Spleen (tissue), 7 donors: ENCODE measurements around the gene SCUBE1.

Experiments used
- POLR2A ChIP-seq, 3 donors: fragments of 450-650 bp; IDR thresholded peaks; one replicate each; pipeline ENCODE4 v1.5.1; 2017; ENCODE audit warnings: antibody characterized with exemption in 3 of 3, mild to moderate bottlenecking in 1 of 3
- POLR2AphosphoS5 ChIP-seq, 3 donors: sonication (generic); formaldehyde crosslinking; IDR thresholded peaks; one replicate each; pipeline ENCODE4 v1.5.1; 2017; ENCODE audit warnings: antibody characterized with exemption in 3 of 3
- TF ChIP-seq, protein P1 (sequence below), 11 experiments: fragments of 200-600 bp in 7 of 11; fragments of 450-650 bp in 4 of 11; sonication (generic) in 4 of 11; IDR thresholded peaks in 8 of 11; conservative IDR thresholded peaks in 3 of 11; 1 replicate in 7 of 11; 2 replicates in 4 of 11; pipeline versions ENCODE4 v1.4.0 to v1.8.0; 2016 to 2021; ENCODE audit warnings: antibody characterized with exemption in 11 of 11, inconsistent platforms in 4 of 11, mild to moderate bottlenecking in 1 of 11
- donor health status: DM: no; HTN: no; CAD: no; lungs with moderate emphysema.
- donor health status: DM: no; HTN: no; CAD: no.
- donor health status: DM: no; HTN: no; CAD: no.

- TF ChIP-seq POLR2A (IDR thresholded peaks at IDR 0.05) (no peak), POLR2AphosphoS5 (IDR thresholded peaks at IDR 0.05) (no peak)
- TF ChIP-seq, protein P1, sequence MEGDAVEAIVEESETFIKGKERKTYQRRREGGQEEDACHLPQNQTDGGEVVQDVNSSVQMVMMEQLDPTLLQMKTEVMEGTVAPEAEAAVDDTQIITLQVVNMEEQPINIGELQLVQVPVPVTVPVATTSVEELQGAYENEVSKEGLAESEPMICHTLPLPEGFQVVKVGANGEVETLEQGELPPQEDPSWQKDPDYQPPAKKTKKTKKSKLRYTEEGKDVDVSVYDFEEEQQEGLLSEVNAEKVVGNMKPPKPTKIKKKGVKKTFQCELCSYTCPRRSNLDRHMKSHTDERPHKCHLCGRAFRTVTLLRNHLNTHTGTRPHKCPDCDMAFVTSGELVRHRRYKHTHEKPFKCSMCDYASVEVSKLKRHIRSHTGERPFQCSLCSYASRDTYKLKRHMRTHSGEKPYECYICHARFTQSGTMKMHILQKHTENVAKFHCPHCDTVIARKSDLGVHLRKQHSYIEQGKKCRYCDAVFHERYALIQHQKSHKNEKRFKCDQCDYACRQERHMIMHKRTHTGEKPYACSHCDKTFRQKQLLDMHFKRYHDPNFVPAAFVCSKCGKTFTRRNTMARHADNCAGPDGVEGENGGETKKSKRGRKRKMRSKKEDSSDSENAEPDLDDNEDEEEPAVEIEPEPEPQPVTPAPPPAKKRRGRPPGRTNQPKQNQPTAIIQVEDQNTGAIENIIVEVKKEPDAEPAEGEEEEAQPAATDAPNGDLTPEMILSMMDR (IDR thresholded peaks at IDR 0.05 in 8 of 11, conservative IDR thresholded peaks at IDR 0.05 in 3 of 11), result no peak
Observed at GRCh38 chr22:43156413-43156812, 186.8 kb downstream of the SCUBE1 start.
